Mesendoderm (in vitro differentiated cells): ENCODE results near the gene CAVIN3. TPM values are rescaled to one million over a fixed set of nuclear protein-coding genes. Genes with fewer than 3 reads are reported as not detected.

ENCODE experiments used
- DNase-seq: peaks from one replicate; pipeline ENCODE4 v3.0.0; 2013
- H2AK5ac ChIP-seq: 2 replicates; pipeline ENCODE4 v1.6.1; 2013; ENCODE audit warnings: low read length, inconsistent platforms
- H2BK120ac ChIP-seq: 2 replicates; pipeline ENCODE4 v1.6.1; 2013; ENCODE audit warnings: low read depth, mild to moderate bottlenecking, low read length, moderate library complexity, mixed read lengths
- H2BK15ac ChIP-seq: replicated peaks from 2 replicates; pipeline ENCODE4 v1.6.1; 2013; ENCODE audit warnings: low read depth, mild to moderate bottlenecking, moderate library complexity
- H2BK5ac ChIP-seq: 2 replicates; pipeline ENCODE4 v1.6.1; 2013; ENCODE audit warnings: low read length, inconsistent platforms
- H3K18ac ChIP-seq: 2 replicates; pipeline ENCODE4 v1.6.1; 2013; ENCODE audit warnings: mild to moderate bottlenecking, low read length, mixed read lengths
- H3K23ac ChIP-seq: one replicate; pipeline ENCODE4 v1.6.1; 2013; ENCODE audit warnings: low read length
- H3K27ac ChIP-seq: 2 replicates; pipeline ENCODE4 v1.5.1; 2013; ENCODE audit warnings: low read depth, mild to moderate bottlenecking, inconsistent platforms, low read length, moderate library complexity
- H3K27me3 ChIP-seq: 2 replicates; pipeline ENCODE4 v1.6.1; 2013; ENCODE audit warnings: low read length, control low read depth, mild to moderate bottlenecking, inconsistent platforms; ENCODE audit not compliant: insufficient read depth, poor library complexity
- H3K36me3 ChIP-seq: 2 replicates; pipeline ENCODE4 v1.6.1; 2013; ENCODE audit warnings: low read length, inconsistent platforms; ENCODE audit not compliant: control insufficient read depth, insufficient read depth
- H3K4ac ChIP-seq: one replicate; pipeline ENCODE4 v1.6.1; 2013; ENCODE audit warnings: low read depth, mild to moderate bottlenecking, low read length, moderate library complexity
- H3K4me1 ChIP-seq: 2 replicates; pipeline ENCODE4 v1.6.1; 2013; ENCODE audit warnings: low read depth, low read length, inconsistent platforms; ENCODE audit not compliant: control insufficient read depth
- H3K4me2 ChIP-seq: 2 replicates; pipeline ENCODE4 v1.6.1; 2013; ENCODE audit warnings: low read length
- H3K4me3 ChIP-seq: 2 replicates; pipeline ENCODE4 v1.5.1; 2013; ENCODE audit warnings: mild to moderate bottlenecking, low read length
- H3K56ac ChIP-seq: one replicate; pipeline ENCODE4 v1.6.1; 2013; ENCODE audit warnings: low read length
- H3K79me1 ChIP-seq: 2 replicates; pipeline ENCODE4 v1.6.1; 2013; ENCODE audit warnings: low read length, inconsistent platforms
- H3K79me2 ChIP-seq: 2 replicates; pipeline ENCODE4 v1.6.1; 2013; ENCODE audit warnings: mild to moderate bottlenecking, low read length; ENCODE audit not compliant: control insufficient read depth, insufficient read depth
- H3K9ac ChIP-seq: 2 replicates; pipeline ENCODE4 v1.6.1; 2013; ENCODE audit warnings: low read length, inconsistent platforms
- H4K5ac ChIP-seq: one replicate; pipeline ENCODE4 v1.6.1; 2013; ENCODE audit warnings: low read length
- H4K8ac ChIP-seq: one replicate; pipeline ENCODE4 v1.6.1; 2013; ENCODE audit warnings: low read depth, mild to moderate bottlenecking, control low read depth, low read length, moderate library complexity
- WGBS: extraction: QIAGEN DNeasy Blood & Tissue Kit; methylation state at CpG from one replicate; pipeline ENCODE4 v1.1.7; 2013; ENCODE audit warnings: low lambda C conversion rate, missing lambda C conversion rate; ENCODE audit not compliant: insufficient coverage; ENCODE audit errors: extremely low coverage; 5-methylcytosine and 5-hydroxymethylcytosine counted together
- polyA plus RNA-seq, 2 experiments: library from polyadenylated mRNA; stranded (reverse); fragments of 200-250 nt; gene quantifications; one replicate each; pipeline ENCODE4 v1.2.3, GENCODE V29; 2013

CAVIN3 gene, protein sequence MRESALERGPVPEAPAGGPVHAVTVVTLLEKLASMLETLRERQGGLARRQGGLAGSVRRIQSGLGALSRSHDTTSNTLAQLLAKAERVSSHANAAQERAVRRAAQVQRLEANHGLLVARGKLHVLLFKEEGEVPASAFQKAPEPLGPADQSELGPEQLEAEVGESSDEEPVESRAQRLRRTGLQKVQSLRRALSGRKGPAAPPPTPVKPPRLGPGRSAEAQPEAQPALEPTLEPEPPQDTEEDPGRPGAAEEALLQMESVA
- polyA plus RNA-seq (2013, experiment 1 of 2) = 15.8 TPM
- polyA plus RNA-seq (2013, experiment 2 of 2) = 16.5 TPM

DNA sequence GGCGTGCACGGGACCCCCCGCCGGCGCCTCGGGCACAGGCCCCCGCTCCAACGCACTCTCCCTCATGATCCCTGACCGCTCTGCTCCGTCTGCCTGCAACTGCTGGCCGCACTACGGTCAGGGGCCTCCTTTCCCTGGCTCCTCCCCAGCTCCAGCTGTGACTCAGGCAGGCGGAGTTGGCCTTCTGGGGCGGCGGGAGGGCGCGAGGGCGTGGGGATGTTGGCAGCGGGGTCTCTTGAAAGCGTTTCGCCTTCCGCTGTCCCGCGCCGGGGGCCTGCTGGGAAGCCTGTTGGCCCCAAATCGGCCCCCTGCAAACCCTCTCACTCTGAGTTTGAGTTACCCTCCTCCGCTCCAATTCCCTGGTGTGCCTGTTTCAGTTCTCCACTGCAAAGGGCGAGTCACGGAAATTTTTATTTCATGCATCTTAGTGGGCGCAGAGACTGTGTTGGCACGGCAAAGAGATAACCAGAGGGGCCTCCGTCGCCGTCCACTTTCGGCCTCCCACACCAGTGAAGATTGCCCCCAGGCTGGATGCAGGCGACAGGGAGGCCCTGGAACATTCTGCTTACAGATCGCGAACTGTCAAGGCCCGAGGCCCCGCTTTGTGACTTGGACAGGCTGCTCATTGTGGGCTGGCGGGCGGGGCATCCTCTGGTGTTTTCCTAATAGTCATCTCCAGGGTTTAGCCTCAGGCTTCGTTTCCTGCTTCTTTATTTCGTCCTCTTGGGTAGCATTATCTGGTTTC lies at the start of gene CAVIN3:
Gene CAVIN3 (minus strand): TSS at position 91 of the 745 bp plus-strand sequence. CDS start 25 bp downstream, at position 66.
- H3K4me1 ChIP-seq = peaks cover 8% of the 10 kb centered on the region

DNA sequence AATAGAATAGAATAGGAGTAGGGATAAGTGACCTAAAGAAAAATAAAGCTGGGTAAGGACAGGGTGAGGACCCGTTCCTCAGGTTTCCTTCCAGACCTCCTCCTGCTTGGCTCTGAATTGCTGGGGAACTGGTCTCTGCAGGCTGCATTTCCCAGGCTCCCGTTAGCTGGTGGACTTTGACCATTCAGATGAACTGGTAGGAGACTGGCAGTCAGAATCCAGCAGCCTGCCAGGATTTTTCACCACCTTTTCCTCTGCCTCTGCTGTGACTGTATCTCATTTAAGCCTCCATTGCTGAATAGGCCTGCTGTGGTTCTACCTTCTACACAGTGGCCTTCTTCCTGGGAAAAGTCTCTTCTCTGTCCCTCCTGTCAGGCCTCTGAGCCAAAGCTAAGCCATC lies 45.4 kb upstream of the CAVIN3 start:
- H3K18ac ChIP-seq = no peak overlapping the region
- no peak overlapping the region for H2BK5ac ChIP-seq
- no peak overlapping the region for H3K4me2 ChIP-seq
- no peak overlapping the region for H4K5ac ChIP-seq
- H3K9ac ChIP-seq = no peak overlapping the region
- H3K56ac ChIP-seq = peak overlapping the region; percentile 37
- no peak overlapping the region for H3K27ac ChIP-seq
- no peak overlapping the region for H2BK120ac ChIP-seq
- no peaks in the 10 kb centered on the region for H3K79me2 ChIP-seq
- no peak overlapping the region for H2BK15ac ChIP-seq
- no peaks in the 10 kb centered on the region for H3K27me3 ChIP-seq
- H3K4me1 ChIP-seq = peaks cover 2% of the 10 kb centered on the region
- H3K4ac ChIP-seq = no peak overlapping the region
- no peaks in the 10 kb centered on the region for H3K36me3 ChIP-seq
- WGBS = no CpG with 5 or more reads among the region's 2 CpGs
- H4K8ac ChIP-seq = no peak overlapping the region
- H3K79me1 ChIP-seq = no peaks in the 10 kb centered on the region
- H2AK5ac ChIP-seq = peak overlapping the region; percentile 54
- DNase-seq = no peak
- H3K23ac ChIP-seq = no peak overlapping the region
- H3K4me3 ChIP-seq = no peak overlapping the region

More for the DNA sequence above, at the start of gene CAVIN3:
- Histone ChIP-seq H3K36me3 (no peaks in the 10 kb centered on the region), H3K9ac (peak within 1 kb of the TSS; percentile 97), H3K27ac (peak within 1 kb of the TSS; percentile 93), H3K4me2 (peak within 1 kb of the TSS; percentile 95), H4K5ac (peak within 1 kb of the TSS; percentile 21), H3K56ac (peak within 1 kb of the TSS; percentile 100), H2BK5ac (peak within 1 kb of the TSS; percentile 89), H3K4me3 (peak within 1 kb of the TSS; percentile 67), H3K23ac (peak within 1 kb of the TSS; percentile 100), H2AK5ac (peak within 1 kb of the TSS; percentile 54), H3K79me1 (peaks cover 1% of the 10 kb centered on the region), H4K8ac (no peak within 1 kb of the TSS), H2BK15ac (no peak within 1 kb of the TSS), H3K4ac (peak within 1 kb of the TSS; percentile 81), H3K27me3 (no peaks in the 10 kb centered on the region), H3K18ac (peak within 1 kb of the TSS; percentile 69), H3K79me2 (peaks cover 2% of the 10 kb centered on the region), H2BK120ac (no peak within 1 kb of the TSS)
- WGBS = no CpG with 5 or more reads among the region's 44 CpGs
- peak; percentile 91 for DNase-seq

DNA sequence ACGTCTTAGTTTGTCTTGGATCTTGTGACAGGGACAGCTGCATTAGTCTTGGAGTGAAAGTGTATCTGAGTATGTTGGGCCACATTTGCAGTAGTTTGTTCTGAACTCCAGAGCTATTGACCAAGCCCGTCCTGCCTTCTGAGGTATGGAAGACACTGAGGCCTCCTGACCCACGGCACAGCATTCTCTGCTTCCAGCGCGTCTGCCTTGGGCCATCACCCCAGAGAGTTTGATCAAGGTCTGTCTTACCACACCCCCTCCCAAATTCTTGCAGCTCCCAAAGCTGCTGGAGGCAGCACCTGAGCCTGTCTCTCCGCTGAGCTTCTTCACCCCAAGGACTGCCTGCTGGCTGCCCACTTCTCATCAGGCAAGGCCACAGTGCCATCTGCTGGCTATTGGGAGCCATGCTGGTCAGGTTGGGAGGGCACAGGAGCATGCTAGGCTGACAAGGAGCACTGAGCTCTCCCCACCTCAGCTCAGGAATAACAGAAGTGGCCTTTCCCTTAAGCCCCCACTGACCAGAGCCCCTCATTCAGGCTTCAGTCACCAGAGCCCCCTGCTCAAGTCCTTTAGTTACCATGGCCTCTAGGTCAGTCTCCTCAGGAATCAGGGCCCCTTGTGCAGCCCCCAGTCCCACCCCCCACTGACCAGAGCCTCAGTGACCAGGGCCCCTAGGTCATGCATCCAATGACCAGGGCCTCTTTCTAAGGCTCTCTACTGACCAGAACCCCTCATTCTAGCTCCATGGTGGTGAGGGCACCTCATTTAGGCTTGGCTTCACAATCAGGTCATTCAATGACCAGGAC lies 42.8 kb upstream of the CAVIN3 start:
- Histone ChIP-seq H3K79me1 (no peaks in the 10 kb centered on the region), H3K27me3 (no peaks in the 10 kb centered on the region), H4K8ac (no peak overlapping the region), H3K79me2 (no peaks in the 10 kb centered on the region), H3K23ac (no peak overlapping the region), H3K36me3 (no peaks in the 10 kb centered on the region), H2BK120ac (no peak overlapping the region), H2BK15ac (no peak overlapping the region), H3K9ac (no peak overlapping the region), H3K4me1 (peaks cover 2% of the 10 kb centered on the region), H3K4me2 (no peak overlapping the region), H3K4ac (no peak overlapping the region), H3K56ac (no peak overlapping the region), H2AK5ac (no peak overlapping the region), H3K4me3 (no peak overlapping the region), H2BK5ac (no peak overlapping the region), H4K5ac (no peak overlapping the region), H3K18ac (no peak overlapping the region), H3K27ac (no peak overlapping the region)
- DNase-seq = peak; percentile 92
- WGBS = no CpG with 5 or more reads among the region's 6 CpGs

DNA sequence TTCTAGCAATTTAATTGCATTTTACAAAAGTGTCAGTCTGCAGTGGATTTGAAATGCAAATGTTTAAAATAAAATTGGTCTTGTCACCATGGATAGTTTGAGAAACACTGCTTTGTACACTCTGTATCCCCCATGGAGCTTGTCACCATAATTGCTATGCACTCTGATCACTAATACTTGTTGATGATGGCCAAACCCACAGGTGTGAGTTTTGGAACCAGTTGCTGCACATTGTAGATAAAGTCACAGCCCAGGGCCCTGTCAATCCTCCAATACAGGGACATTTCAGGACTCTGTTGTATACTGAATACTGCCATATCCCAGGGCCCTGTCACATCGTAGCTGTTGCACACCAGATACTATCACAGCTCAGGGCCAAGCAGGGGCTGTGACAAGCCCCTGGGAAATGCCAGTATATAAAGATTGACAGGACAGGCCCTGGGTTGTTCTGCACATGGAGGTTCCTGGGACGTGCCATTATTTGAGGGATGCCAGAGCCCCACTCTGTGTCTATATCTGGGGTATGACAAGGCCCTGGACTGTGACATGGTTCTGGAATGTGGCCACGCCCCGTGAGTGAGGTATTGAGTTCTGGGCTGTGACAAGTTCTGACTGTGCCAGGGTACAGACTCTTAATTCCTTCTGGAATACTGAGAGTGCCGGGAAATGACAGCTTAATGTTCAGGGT lies 42.0 kb upstream of the CAVIN3 start:
- Histone ChIP-seq H3K56ac (no peak overlapping the region), H3K18ac (no peak overlapping the region), H2BK120ac (no peak overlapping the region), H3K4me2 (no peak overlapping the region), H3K27me3 (no peaks in the 10 kb centered on the region), H3K4ac (no peak overlapping the region), H3K23ac (no peak overlapping the region), H2BK15ac (no peak overlapping the region), H3K79me1 (no peaks in the 10 kb centered on the region), H3K79me2 (no peaks in the 10 kb centered on the region), H3K4me3 (no peak overlapping the region), H3K27ac (no peak overlapping the region), H4K5ac (no peak overlapping the region), H4K8ac (no peak overlapping the region), H2BK5ac (no peak overlapping the region), H2AK5ac (no peak overlapping the region), H3K4me1 (peaks cover 2% of the 10 kb centered on the region), H3K9ac (no peak overlapping the region), H3K36me3 (no peaks in the 10 kb centered on the region)
- DNase-seq = no peak
- no CpG with 5 or more reads among the region's 5 CpGs for WGBS

DNA sequence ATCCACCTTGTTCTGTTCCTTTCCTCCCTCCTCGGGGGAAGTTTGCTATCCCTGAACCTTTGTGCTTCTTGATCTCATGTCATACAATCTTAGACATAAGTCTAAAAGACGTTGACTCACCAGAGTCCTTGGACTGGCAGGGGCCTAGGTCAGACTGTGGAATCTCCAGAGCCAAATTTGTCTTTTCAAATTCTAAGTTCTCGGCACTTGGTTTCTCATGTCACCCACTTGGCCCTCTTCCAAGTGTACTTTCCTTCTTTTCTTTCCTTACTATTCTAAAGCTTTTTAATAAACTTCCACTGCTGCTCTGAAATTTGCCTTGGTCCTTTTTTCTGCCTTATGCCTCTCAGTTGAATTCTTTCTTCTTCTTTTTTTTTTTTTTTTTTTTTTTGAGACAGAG lies 39.9 kb upstream of the CAVIN3 start:
- Histone ChIP-seq H3K79me2 (no peaks in the 10 kb centered on the region), H3K36me3 (no peaks in the 10 kb centered on the region), H3K18ac (no peak overlapping the region), H3K27me3 (no peaks in the 10 kb centered on the region), H4K8ac (no peak overlapping the region), H3K79me1 (no peaks in the 10 kb centered on the region), H3K4ac (no peak overlapping the region), H4K5ac (no peak overlapping the region), H2BK15ac (no peak overlapping the region), H2BK120ac (no peak overlapping the region), H3K4me1 (no peaks in the 10 kb centered on the region), H2BK5ac (no peak overlapping the region), H2AK5ac (no peak overlapping the region), H3K23ac (no peak overlapping the region), H3K9ac (no peak overlapping the region), H3K56ac (no peak overlapping the region), H3K4me3 (no peak overlapping the region), H3K4me2 (no peak overlapping the region), H3K27ac (no peak overlapping the region)
- DNase-seq = no peak
- no CpG with 5 or more reads among the region's 3 CpGs for WGBS
